SJSA1 (cell line): Measurements from ENCODE around the gene ETF1. TPM values are rescaled to one million over a fixed set of nuclear protein-coding genes. Genes with fewer than 3 reads are reported as not detected.
"Not testable (repeated sequence)": the region's sequence is repeated elsewhere in the genome, so short reads cannot be mapped to it uniquely, and the experiment has no call there.

ENCODE experiments used
- DNase-seq, 2 experiments: peaks; one replicate each; pipeline ENCODE4 v3.0.0-alpha.2; 2015 to 2020; ENCODE audit warnings: low spot score in 2 of 2, low read depth in 1 of 2
- H3K27ac ChIP-seq: fragments of 250-450 bp; sonication (Bioruptor Pico); 2 replicates; pipeline ENCODE4 v1.5.1; 2020; ENCODE audit warnings: mild to moderate bottlenecking, moderate library complexity
- H3K27me3 ChIP-seq: fragments of 250-450 bp; sonication (Bioruptor Pico); replicated peaks from 2 replicates; pipeline ENCODE4 v1.5.1; 2020; ENCODE audit warnings: mild to moderate bottlenecking, moderate library complexity
- H3K36me3 ChIP-seq: fragments of 250-450 bp; sonication (Bioruptor Pico); 2 replicates; pipeline ENCODE4 v1.5.1; 2020; ENCODE audit warnings: mild to moderate bottlenecking
- H3K4me1 ChIP-seq: fragments of 250-450 bp; sonication (Bioruptor Pico); replicated peaks from 2 replicates; pipeline ENCODE4 v1.6.1; 2021; ENCODE audit warnings: mild to moderate bottlenecking
- H3K4me3 ChIP-seq: fragments of 250-450 bp; sonication (Bioruptor Pico); 2 replicates; pipeline ENCODE4 v1.5.1; 2020; ENCODE audit warnings: mild to moderate bottlenecking
- H3K9me3 ChIP-seq: fragments of 250-450 bp; sonication (Bioruptor Pico); replicated peaks from 2 replicates; pipeline ENCODE4 v1.5.1; 2020; ENCODE audit warnings: mild to moderate bottlenecking
- total RNA-seq: library from RNA; depleted of rRNA; stranded (reverse); fragments of >200 nt; shearing (Covaris generic); gene quantifications from 2 replicates; pipeline ENCODE4 v1.2.3, GENCODE V29; 2014

Gene ETF1
- total RNA-seq, 1 experiment from 2014 or later: 167 TPM

DNA sequence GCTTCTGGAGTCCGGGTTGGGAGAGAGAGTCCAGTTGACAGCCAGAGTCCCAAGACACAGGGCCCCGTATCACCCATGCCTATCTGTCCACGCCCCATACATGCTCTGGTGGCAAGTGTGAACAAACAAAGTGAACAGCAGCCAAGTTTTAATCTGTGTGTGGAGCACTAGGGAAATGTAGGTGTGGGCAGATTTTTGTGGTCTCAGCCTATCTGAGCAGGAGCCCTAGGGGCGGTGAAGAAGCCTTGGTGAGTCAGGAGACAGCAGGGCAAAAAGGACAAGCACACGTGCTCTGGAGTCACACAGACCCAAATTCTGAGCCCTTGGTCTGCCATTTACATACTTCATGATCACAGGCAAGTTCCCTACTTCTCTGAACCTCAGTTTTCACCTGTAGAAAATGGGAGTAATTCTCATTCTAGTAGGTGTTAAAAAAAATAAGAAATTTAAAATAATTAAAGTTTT lies 54.5 kb downstream of the ETF1 start:
- no peaks in the 10 kb centered on the region for H3K9me3 ChIP-seq
- no peak overlapping the region for H3K4me3 ChIP-seq
- peaks cover 40% of the 10 kb centered on the region for H3K4me1 ChIP-seq
- no peaks in the 10 kb centered on the region for H3K27me3 ChIP-seq
- no peak for DNase-seq
- H3K36me3 ChIP-seq: no peaks in the 10 kb centered on the region; the same call in 1 of the 2 replicates
- no peak overlapping the region for H3K27ac ChIP-seq

DNA sequence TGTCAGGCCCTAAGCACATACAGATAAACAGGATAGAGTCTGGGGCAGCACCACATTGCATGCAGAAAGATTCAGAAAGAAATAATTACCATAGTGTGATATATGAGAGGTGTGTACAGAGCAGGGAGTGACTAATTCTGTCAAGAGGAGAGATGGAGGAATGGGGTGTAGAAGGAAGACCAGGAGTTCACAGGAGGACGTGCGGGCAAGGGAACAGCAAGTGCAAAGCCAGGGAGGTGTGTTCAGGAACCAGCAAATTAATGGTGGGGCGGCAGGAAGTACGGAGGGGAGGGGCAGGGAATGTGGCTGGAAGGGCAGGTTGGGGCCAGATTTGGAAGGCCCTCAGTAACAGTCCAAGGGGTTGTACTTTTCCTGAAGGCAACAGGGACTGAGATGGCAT lies 60.4 kb downstream of the ETF1 start:
- Histone ChIP-seq H3K27me3 (no peaks in the 10 kb centered on the region), H3K4me3 (no peak overlapping the region)
- no peak for DNase-seq

DNA sequence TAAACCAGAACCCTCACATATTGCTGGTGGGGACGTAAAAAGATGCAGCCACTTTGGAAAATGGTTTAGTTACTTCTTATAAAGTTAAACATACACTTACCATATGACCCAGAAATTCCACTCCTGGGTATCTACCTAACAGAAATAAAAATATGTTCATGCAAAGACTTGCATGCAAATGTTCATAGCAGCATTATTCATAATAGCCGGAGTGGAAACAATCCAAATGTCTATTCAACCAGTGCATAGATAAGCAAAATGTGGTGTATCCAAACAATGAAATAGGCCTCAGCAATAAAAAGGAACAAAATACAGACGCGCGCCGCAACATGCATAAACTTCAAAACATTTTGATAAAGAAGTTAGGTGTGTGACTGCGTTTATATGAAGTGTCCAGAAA lies 66.1 kb downstream of the ETF1 start:
- H3K4me3 ChIP-seq: no peak overlapping the region
- no peaks in the 10 kb centered on the region for H3K9me3 ChIP-seq
- H3K27ac ChIP-seq: no peak overlapping the region
- DNase-seq: no peak
- no peaks in the 10 kb centered on the region for H3K27me3 ChIP-seq
- no peaks in the 10 kb centered on the region for H3K4me1 ChIP-seq
- no peaks in the 10 kb centered on the region for H3K36me3 ChIP-seq

More for the DNA sequence above, 60.4 kb downstream of the ETF1 start:
- peaks cover 10% of the 10 kb centered on the region for H3K4me1 ChIP-seq
- no peak overlapping the region for H3K27ac ChIP-seq
- no peaks in the 10 kb centered on the region for H3K36me3 ChIP-seq
- H3K9me3 ChIP-seq: no peaks in the 10 kb centered on the region

DNA sequence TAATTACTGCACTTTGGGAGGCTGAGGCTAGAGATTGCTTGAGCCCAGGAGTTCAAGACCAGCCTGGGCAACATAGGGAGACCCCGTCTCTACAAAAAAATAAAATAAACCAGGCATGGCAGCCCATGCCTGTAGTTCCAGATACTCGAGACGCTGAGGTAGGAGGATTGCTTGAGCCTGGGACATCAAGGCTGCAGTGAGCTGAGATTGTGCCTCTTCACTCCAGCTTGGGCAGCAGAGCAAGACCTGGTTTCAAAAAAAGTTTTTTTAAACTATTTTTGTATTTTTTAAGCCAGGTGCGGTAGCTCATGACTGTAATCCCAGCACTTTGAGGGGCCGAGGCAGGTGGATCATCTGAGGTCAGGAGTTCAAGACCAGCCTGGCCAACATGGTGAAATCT lies 69.9 kb downstream of the ETF1 start:
- not testable (repeated sequence) for H3K27ac ChIP-seq, H3K4me1 ChIP-seq, DNase-seq, H3K4me3 ChIP-seq, H3K27me3 ChIP-seq, H3K9me3 ChIP-seq, H3K36me3 ChIP-seq

DNA sequence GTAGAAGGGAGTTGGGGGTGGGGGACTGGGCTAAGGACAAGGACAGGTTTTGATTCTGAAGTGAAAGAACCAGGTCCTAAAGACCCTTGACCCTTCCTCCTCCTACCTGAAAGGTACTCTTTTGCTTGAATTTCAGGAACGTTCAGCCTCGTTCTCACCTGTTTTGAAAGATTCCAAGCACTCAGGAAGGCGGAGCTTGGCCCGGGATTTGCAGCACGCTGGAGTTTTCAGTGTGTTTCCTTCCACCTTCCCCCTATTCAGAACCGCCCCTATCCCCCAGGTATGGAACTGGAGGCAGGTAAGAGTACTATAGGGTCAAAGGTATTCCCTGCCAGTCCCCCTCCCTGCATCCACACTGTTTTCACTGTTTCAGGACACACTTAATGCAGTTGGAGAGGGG lies 70.7 kb downstream of the ETF1 start:
- no peak overlapping the region for H3K27ac ChIP-seq
- H3K9me3 ChIP-seq: peaks cover 5% of the 10 kb centered on the region; the same call in 1 of the 2 replicates
- no peak overlapping the region for H3K4me3 ChIP-seq
- H3K4me1 ChIP-seq: no peaks in the 10 kb centered on the region
- DNase-seq: no peak
- H3K27me3 ChIP-seq: no peaks in the 10 kb centered on the region; the same call in 1 of the 2 replicates
- H3K36me3 ChIP-seq: peaks cover 4% of the 10 kb centered on the region; the same call in 1 of the 2 replicates

DNA sequence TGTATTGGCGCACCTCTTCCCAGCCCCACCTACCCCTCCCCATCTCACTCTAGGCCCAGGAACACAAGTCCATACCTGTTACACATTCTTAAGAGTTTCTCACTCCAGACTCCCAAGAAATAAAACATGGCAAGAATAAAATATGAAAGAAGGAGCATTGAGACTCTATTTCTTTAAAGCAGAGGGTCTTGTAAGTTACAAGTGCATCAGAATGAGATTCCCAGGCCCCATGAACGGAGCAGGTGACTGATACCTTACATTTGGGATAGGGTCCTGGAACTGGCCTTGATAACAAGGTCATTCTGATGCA lies 72.0 kb downstream of the ETF1 start:
- Histone ChIP-seq H3K27me3 (no peaks in the 10 kb centered on the region; the same call in 1 of the 2 replicates), H3K4me1 (peaks cover 4% of the 10 kb centered on the region), H3K36me3 (peaks cover 8% of the 10 kb centered on the region; the same call in 1 of the 2 replicates), H3K27ac (no peak overlapping the region), H3K9me3 (peaks cover 5% of the 10 kb centered on the region; the same call in 1 of the 2 replicates), H3K4me3 (no peak overlapping the region)
- no peak for DNase-seq

DNA sequence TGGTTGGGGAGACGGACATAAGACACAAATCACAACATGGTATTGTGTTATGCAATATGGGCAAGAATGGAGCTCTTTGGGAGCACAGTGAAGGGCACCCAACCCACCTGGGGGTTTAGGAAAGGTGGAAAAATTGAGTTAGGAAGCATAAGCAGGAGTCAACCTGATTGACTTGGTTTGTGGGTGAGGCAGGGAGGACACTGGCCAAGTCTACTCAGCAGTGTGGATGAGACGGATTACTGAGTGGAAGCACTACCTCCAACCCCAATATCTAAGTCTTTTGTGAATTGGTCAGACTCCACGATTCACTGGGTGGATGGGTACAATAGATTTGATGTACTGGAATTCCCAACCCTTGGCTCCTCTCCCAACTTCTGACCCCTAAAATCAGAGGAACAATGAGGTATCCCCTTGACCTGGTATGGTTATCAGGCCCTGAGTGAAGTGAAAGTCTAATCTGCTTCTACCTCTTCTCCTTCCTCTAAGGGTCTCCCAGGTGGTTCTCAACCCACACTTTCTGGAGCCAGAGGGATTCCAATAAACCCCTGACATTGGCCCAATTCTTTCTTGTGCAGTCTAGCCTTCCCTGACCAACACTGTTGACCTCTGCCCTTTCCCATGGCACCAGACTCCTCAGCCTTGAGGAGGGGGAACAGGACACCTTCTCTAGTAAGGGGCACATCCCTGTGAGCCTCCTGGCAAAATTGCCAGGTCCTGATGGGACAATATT lies 72.5 kb downstream of the ETF1 start:
- peaks cover 9% of the 10 kb centered on the region for H3K4me1 ChIP-seq
- 0 out of 2 replicates have a peak overlapping the region, but pooled peaks have one; percentile 1 for H3K27ac ChIP-seq
- H3K36me3 ChIP-seq: peaks cover 8% of the 10 kb centered on the region; the same call in 1 of the 2 replicates
- DNase-seq: no peak
- no peaks in the 10 kb centered on the region; the same call in 1 of the 2 replicates for H3K27me3 ChIP-seq
- H3K9me3 ChIP-seq: peaks cover 5% of the 10 kb centered on the region; the same call in 1 of the 2 replicates
- no peak overlapping the region for H3K4me3 ChIP-seq

DNA sequence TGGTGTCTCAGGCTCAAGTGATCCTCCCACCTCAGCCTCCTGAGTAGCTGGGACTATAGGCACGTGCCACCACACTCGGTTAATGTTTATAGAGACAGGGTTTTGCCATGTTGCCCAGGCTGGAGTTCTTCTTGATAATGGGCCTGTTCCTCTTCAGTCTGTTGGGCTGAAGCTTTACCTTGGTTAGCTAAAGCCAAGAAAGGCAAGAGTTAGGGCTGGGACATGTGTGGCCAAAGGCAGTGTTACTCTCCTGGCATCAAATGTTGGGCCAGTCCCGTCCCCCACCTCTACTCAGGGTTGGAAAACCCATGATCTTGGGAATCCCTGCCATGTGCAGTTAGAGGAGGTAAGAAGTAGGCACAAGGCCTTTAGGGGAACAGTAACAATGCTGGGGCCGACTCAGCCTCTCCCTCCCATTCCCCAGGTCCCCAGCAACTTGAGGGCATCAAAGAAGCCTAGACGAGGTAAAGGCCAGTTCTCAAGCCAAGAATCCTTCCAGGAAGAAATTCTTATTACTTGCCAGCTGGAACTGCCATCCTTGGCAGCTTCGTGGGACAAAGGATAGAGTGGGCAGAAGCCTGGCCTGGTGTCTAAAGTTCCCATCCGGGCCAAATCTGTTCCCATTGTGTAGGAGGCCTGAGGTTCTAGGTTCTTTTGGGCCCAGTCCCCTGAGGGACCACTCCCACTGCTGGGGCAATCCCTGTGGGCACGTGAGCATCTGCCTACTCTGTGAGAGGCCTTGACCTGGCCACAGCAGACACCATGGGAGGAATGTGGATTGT lies 73.3 kb downstream of the ETF1 start:
- Histone ChIP-seq H3K27me3 (no peaks in the 10 kb centered on the region; the same call in 1 of the 2 replicates), H3K4me1 (peaks cover 9% of the 10 kb centered on the region), H3K36me3 (peaks cover 8% of the 10 kb centered on the region; the same call in 1 of the 2 replicates), H3K4me3 (no peak overlapping the region), H3K27ac (0 out of 2 replicates have a peak overlapping the region, but pooled peaks have one; percentile 1), H3K9me3 (peaks cover 5% of the 10 kb centered on the region; the same call in 1 of the 2 replicates)
- DNase-seq: peak in 1 of 2 experiments; percentile 75

DNA sequence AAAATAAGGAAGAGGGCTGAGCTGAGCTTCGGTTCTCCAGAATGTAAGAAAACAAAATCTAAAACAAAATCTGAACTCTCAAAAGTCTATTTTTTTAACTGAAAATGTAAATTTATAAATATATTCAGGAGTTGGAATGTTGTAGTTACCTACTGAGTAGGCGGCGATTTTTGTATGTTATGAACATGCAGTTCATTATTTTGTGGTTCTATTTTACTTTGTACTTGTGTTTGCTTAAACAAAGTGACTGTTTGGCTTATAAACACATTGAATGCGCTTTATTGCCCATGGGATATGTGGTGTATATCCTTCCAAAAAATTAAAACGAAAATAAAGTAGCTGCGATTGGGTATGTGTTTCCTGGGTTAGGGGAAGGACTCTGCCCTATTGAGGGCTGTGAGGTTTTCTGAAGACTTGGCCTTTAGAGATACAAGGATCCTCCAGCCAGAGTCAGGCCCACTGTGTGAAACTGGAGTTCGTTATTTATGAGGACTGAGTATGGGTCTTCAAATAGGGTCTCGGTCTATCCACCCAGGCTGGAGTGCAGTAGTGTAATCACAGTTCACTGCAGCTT lies 74.0 kb downstream of the ETF1 start:
- H3K4me3 ChIP-seq: no peak overlapping the region
- no peaks in the 10 kb centered on the region; the same call in 1 of the 2 replicates for H3K27me3 ChIP-seq
- peaks cover 9% of the 10 kb centered on the region for H3K4me1 ChIP-seq
- H3K9me3 ChIP-seq: peaks cover 5% of the 10 kb centered on the region; the same call in 1 of the 2 replicates
- no peak overlapping the region for H3K27ac ChIP-seq
- H3K36me3 ChIP-seq: peaks cover 8% of the 10 kb centered on the region; the same call in 1 of the 2 replicates
- DNase-seq: peak in 1 of 2 experiments; percentile 60

DNA sequence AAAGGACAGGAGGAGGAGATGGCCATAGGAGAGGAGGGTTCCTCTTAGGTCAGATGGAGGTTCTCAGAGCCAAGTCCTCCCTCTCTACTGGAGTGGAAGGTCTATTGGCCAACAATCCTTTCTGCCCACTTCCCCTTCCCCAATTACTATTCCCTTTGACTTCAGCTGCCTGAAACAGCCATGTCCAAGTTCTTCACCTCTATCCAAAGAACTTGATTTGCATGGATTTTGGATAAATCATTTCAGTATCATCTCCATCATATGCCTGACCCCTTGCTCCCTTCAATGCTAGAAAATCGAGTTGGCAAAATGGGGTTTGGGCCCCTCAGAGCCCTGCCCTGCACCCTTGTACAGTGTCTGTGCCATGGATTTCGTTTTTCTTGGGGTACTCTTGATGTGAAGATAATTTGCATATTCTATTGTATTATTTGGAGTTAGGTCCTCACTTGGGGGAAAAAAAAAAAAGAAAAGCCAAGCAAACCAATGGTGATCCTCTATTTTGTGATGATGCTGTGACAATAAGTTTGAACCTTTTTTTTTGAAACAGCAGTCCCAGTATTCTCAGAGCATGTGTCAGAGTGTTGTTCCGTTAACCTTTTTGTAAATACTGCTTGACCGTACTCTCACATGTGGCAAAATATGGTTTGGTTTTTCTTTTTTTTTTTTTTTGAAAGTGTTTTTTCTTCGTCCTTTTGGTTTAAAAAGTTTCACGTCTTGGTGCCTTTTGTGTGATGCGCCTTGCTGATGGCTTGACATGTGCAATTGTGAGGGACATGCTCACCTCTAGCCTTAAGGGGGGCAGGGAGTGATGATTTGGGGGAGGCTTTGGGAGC lies 74.7 kb downstream of the ETF1 start:
- H3K9me3 ChIP-seq: peaks cover 5% of the 10 kb centered on the region; the same call in 1 of the 2 replicates
- H3K36me3 ChIP-seq: peaks cover 8% of the 10 kb centered on the region; the same call in 1 of the 2 replicates
- H3K27me3 ChIP-seq: no peaks in the 10 kb centered on the region; the same call in 1 of the 2 replicates
- no peak overlapping the region for H3K27ac ChIP-seq
- H3K4me3 ChIP-seq: no peak overlapping the region
- peak in 1 of 2 experiments; percentile 41 for DNase-seq
- H3K4me1 ChIP-seq: peaks cover 13% of the 10 kb centered on the region

DNA sequence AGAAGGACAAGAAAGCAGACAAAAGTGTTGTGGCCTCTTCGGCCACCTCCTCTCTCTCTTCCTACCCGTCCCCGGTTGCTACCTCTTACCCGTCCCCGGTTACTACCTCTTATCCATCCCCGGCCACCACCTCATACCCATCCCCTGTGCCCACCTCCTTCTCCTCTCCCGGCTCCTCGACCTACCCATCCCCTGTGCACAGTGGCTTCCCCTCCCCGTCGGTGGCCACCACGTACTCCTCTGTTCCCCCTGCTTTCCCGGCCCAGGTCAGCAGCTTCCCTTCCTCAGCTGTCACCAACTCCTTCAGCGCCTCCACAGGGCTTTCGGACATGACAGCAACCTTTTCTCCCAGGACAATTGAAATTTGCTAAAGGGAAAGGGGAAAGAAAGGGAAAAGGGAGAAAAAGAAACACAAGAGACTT lies 75.3 kb downstream of the ETF1 start:
- Histone ChIP-seq H3K27me3 (no peaks in the 10 kb centered on the region; the same call in 1 of the 2 replicates), H3K27ac (no peak overlapping the region), H3K4me1 (peaks cover 15% of the 10 kb centered on the region), H3K9me3 (peaks cover 5% of the 10 kb centered on the region; the same call in 1 of the 2 replicates), H3K36me3 (peaks cover 8% of the 10 kb centered on the region; the same call in 1 of the 2 replicates), H3K4me3 (no peak overlapping the region)
- DNase-seq: no peak

DNA sequence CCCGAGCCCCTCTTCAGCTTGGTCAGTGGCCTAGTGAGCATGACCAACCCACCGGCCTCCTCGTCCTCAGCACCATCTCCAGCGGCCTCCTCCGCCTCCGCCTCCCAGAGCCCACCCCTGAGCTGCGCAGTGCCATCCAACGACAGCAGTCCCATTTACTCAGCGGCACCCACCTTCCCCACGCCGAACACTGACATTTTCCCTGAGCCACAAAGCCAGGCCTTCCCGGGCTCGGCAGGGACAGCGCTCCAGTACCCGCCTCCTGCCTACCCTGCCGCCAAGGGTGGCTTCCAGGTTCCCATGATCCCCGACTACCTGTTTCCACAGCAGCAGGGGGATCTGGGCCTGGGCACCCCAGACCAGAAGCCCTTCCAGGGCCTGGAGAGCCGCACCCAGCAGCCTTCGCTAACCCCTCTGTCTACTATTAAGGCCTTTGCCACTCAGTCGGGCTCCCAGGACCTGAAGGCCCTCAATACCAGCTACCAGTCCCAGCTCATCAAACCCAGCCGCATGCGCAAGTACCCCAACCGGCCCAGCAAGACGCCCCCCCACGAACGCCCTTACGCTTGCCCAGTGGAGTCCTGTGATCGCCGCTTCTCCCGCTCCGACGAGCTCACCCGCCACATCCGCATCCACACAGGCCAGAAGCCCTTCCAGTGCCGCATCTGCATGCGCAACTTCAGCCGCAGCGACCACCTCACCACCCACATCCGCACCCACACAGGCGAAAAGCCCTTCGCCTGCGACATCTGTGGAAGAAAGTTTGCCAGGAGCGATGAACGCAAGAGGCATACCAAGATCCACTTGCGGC lies 75.9 kb downstream of the ETF1 start:
- peaks cover 5% of the 10 kb centered on the region; the same call in 1 of the 2 replicates for H3K9me3 ChIP-seq
- H3K4me1 ChIP-seq: peaks cover 15% of the 10 kb centered on the region
- H3K27ac ChIP-seq: no peak overlapping the region
- no peak overlapping the region for H3K4me3 ChIP-seq
- H3K36me3 ChIP-seq: peaks cover 8% of the 10 kb centered on the region; the same call in 1 of the 2 replicates
- DNase-seq: peak in 1 of 2 experiments; percentile 22
- H3K27me3 ChIP-seq: no peaks in the 10 kb centered on the region; the same call in 1 of the 2 replicates
